ENCODE results near the gene ADGRD1. TPM values are rescaled to one million over a fixed set of nuclear protein-coding genes. Genes with fewer than 3 reads are reported as not detected.

The ADGRD1 gene
- total RNA-seq, 1 donor from 2014 or later = 0.47 TPM

DNA sequence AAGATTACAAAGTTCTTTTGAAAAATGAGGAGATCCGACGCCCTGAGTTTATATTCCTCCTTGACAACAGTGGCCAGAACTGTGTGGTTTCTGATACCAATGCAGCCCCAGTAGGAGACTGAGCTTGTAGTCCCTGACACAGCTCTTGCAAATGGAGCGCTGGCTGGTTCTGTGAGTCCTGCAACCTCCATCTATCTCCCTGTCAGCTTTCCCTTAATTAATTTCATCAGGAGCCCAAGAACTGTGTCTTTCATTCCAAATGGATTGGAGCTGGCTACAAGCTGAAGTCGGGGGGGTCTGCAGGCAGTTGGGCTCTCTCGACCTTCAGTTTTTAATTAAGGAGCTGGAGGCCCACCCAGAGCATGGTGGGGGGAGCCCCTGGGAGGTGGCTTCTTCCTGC lies 160.6 kb downstream of the ADGRD1 start:
- ChIA-PET CTCF (interaction anchor here (3.2 kb wide), 1 partner anchor 10 kb away, joined by 14 read pairs; no protein-coding TSS in a partner anchor), POLR2A (no interaction called here)
- H3K4me3 Mint-ChIP-seq = no peak overlapping the region
- TF ChIP-seq, protein P1, sequence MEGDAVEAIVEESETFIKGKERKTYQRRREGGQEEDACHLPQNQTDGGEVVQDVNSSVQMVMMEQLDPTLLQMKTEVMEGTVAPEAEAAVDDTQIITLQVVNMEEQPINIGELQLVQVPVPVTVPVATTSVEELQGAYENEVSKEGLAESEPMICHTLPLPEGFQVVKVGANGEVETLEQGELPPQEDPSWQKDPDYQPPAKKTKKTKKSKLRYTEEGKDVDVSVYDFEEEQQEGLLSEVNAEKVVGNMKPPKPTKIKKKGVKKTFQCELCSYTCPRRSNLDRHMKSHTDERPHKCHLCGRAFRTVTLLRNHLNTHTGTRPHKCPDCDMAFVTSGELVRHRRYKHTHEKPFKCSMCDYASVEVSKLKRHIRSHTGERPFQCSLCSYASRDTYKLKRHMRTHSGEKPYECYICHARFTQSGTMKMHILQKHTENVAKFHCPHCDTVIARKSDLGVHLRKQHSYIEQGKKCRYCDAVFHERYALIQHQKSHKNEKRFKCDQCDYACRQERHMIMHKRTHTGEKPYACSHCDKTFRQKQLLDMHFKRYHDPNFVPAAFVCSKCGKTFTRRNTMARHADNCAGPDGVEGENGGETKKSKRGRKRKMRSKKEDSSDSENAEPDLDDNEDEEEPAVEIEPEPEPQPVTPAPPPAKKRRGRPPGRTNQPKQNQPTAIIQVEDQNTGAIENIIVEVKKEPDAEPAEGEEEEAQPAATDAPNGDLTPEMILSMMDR (IDR thresholded peaks at IDR 0.05) = no peak
- ATAC-seq (ENCODE audit: low read depth) (no peak), DNase-seq (no peak)
- H3K27ac Mint-ChIP-seq = no peak overlapping the region
- H3K9me3 Mint-ChIP-seq = no peaks in the 10 kb centered on the region
- H3K36me3 Mint-ChIP-seq (ENCODE audit: low read depth) = no peaks in the 10 kb centered on the region
- H3K27me3 Mint-ChIP-seq = peaks cover 18% of the 10 kb centered on the region
- no peaks in the 10 kb centered on the region for H3K4me1 Mint-ChIP-seq
- intact Hi-C loops (cut with micrococcal nuclease) = no loop called here

DNA sequence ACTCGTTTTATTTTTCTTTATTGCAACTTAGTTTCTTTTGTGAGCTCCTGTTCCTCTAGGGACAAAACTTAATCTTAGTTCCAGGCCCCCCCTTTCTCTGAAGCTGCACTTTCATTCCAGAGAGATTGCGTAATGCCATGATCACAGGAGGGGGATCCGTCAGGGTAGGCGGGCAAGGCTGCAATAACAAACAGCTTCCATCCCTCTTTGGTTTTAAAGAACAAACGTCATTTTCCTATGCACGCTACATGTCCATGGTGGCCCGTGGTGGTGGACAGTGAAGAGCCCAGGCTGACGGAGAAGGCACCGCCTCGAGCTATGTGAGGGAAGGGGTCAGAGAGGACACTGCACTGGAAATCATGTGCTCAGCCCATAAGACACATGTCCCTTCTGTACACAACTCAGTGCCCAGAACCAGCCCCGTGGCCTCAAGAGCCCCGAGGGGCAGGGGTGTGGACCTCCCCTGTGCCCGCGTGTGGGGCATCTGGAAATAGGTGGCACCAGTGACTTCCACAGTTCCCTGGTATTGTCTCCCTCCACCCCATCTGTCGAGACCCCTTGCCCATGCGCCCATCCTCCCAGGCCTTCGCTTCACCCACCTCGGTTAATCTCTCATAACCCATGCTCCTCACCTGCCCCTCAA lies 161.4 kb downstream of the ADGRD1 start:
- ChIA-PET CTCF (interaction anchor here (3.2 kb wide), 1 partner anchor 10 kb away, joined by 14 read pairs; no protein-coding TSS in a partner anchor), POLR2A (no interaction called here)
- Mint-ChIP-seq H3K36me3 (ENCODE audit: low read depth) (no peaks in the 10 kb centered on the region), H3K9me3 (no peaks in the 10 kb centered on the region), H3K4me3 (no peak overlapping the region), H3K27me3 (peaks cover 18% of the 10 kb centered on the region), H3K27ac (no peak overlapping the region), H3K4me1 (no peaks in the 10 kb centered on the region)
- DNase-seq = no peak
- ATAC-seq (ENCODE audit: low read depth) = no peak
- TF ChIP-seq, protein P1 (IDR thresholded peaks at IDR 0.05) = no peak
- intact Hi-C loops (cut with micrococcal nuclease) = no loop called here

DNA sequence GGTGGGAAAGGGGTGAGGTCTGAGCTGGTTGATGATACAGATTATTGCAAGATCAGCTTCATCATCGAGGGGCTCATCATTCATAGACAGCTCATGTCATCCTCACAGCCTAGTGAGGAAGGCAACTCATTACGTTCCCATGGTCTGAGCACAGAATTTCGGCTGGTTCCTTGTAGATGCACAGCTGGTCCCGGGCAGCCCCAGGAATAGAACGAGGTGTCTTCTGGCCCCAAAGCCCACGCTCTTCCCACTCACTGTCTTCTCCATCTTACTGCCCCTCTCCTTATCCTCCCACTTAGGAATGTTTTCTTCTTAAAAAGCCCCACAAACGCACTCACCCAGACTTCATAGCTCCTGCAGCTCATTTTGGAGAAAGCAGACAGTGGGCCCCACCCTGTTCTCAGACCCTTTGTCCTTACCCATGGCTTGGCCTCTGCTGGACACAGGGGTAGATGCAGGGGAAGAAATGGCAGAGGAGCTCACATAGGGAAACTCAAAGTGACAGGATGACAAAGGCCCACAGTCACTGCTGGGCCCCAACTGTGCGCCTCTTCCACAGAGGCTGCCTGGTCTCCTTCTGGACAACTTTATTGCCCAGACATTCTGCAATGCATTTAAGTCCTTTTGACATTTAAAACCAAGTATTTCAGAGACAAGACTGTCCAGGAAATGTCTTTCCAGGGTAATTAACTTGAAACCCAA lies 162.2 kb downstream of the ADGRD1 start:
- Mint-ChIP-seq H3K36me3 (ENCODE audit: low read depth) (no peaks in the 10 kb centered on the region), H3K27ac (no peak overlapping the region), H3K4me3 (no peak overlapping the region), H3K4me1 (no peaks in the 10 kb centered on the region), H3K9me3 (no peaks in the 10 kb centered on the region), H3K27me3 (peaks cover 18% of the 10 kb centered on the region)
- POLR2A ChIA-PET = no interaction called here
- intact Hi-C loops (cut with micrococcal nuclease) = no loop called here
- TF ChIP-seq, protein P1 (IDR thresholded peaks at IDR 0.05) = no peak
- DNase-seq (no peak), ATAC-seq (ENCODE audit: low read depth) (no peak)
- CTCF ChIA-PET = interaction anchor here (3.2 kb wide), 1 partner anchor 11 kb away, joined by 14 read pairs; no protein-coding TSS in a partner anchor

DNA sequence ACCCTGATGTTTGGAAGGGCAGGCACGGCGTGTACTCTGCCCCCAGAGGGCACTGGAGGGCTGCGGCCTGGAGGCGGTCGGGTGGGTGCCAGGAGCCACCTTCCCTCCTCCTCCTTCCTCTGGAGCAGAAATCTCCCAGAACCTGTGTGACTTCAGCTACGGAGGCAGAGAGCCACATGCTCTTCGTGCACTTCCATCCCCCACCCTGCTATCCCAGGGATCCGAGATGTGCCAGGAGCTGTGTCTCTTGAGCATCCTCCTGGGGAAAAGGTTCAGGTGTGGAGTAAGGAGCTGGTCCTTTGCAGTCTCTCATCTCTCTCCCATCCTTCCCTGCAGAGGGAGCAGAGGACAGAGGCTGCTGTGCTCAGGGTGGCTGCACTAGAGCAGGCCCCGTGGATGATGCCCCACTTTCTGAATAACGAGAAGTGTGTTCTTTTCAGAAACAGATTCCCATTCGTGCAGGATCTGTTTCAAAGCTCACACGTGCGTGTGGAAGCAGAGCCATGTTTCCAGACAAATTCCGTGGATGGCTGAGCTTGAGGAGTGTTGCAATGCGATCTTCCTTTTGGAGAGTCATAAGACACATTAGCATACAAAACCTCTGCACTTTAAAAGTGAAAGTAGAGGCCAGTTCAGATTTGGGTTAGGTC lies 162.9 kb downstream of the ADGRD1 start:
- H3K9me3 Mint-ChIP-seq = no peaks in the 10 kb centered on the region
- peaks cover 18% of the 10 kb centered on the region for H3K27me3 Mint-ChIP-seq
- no peak overlapping the region for H3K27ac Mint-ChIP-seq
- no peaks in the 10 kb centered on the region for H3K4me1 Mint-ChIP-seq
- no peaks in the 10 kb centered on the region for H3K36me3 Mint-ChIP-seq (ENCODE audit: low read depth)
- ChIA-PET POLR2A (no interaction called here), CTCF (interaction anchor here (3.2 kb wide), 1 partner anchor 12 kb away, joined by 14 read pairs; no protein-coding TSS in a partner anchor)
- intact Hi-C loops (cut with micrococcal nuclease) = no loop called here
- DNase-seq (no peak), ATAC-seq (ENCODE audit: low read depth) (no peak)
- no peak overlapping the region for H3K4me3 Mint-ChIP-seq
- TF ChIP-seq, protein P1 (IDR thresholded peaks at IDR 0.05) = no peak

Data from activated B cell treated with CpG ODN at 0.5 μM for 24 hours (primary cell).